Measurements from ENCODE around the gene FUOM. TPM values are rescaled to one million over a fixed set of nuclear protein-coding genes. Genes with fewer than 3 reads are reported as not detected.
A peak's percentile ranks its signal among the peaks of the same experiment; 100 is the strongest.

Gene FUOM
- total RNA-seq, 1 experiment from 2014 or later: 33.3 TPM

DNA sequence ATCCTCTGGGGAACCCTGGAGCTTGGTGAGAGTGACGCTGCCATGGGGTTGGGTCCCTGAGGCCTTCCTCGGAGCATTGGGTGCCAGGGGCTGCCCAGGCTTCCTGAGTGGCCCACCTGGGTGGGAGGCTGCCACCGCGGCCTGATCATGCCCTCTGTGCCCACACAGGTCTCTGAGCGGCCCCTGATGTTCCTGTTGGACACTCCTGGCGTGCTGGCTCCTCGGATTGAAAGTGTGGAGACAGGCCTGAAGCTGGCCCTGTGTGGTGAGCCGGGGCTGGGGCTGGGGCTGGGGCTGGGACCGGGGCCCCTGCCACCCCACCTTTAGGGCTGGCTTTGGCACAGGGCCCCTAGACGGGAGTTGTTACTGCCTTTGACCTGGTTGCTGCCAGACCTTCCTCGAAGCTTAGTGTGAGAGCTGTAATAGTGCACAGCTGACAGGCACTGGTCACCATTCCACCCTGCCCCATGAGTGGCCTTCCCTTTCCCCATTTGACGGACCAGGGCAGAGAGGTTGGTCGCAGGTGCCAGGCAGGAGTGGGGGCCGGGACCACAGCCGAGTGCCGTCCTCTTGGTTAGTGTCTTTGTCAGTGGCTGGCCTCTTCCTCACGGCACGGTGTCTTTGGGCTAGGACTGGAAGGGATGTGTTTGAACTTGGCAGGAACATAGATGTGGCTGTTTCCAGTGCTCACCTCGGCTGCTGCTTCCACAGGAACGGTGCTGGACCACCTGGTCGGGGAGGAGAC, 44.3 kb upstream of the FUOM start:
- no peaks in the 10 kb centered on the region for H3K9me2 ChIP-seq (replicated peaks; ENCODE audit: low read length)
- H3K79me2 ChIP-seq (ENCODE audit: low read length): peaks cover 54% of the 10 kb centered on the region
- POLR2A ChIA-PET (ENCODE audit: unreplicated experiment): no interaction called here
- H3K4me3 ChIP-seq (ENCODE audit: low read length): no peak overlapping the region
- no peak overlapping the region for H2AFZ ChIP-seq (ENCODE audit: low read length)
- no TSS peak for BruUV-seq (replicated peaks)
- peaks cover 9% of the 10 kb centered on the region for H3K4me1 ChIP-seq (ENCODE audit: insufficient read depth, low read length)
- peaks cover 17% of the 10 kb centered on the region for H3K36me3 ChIP-seq (ENCODE audit: low read depth, low read length)
- H3K27ac ChIP-seq (ENCODE audit: low read length): 0 out of 2 replicates have a peak overlapping the region, but pooled peaks have one; percentile 5
- no peak for TF ChIP-seq EZH2 (IDR thresholded peaks at IDR 0.05; ENCODE audit: low read length, unreplicated experiment)
- TF ChIP-seq, protein P1, sequence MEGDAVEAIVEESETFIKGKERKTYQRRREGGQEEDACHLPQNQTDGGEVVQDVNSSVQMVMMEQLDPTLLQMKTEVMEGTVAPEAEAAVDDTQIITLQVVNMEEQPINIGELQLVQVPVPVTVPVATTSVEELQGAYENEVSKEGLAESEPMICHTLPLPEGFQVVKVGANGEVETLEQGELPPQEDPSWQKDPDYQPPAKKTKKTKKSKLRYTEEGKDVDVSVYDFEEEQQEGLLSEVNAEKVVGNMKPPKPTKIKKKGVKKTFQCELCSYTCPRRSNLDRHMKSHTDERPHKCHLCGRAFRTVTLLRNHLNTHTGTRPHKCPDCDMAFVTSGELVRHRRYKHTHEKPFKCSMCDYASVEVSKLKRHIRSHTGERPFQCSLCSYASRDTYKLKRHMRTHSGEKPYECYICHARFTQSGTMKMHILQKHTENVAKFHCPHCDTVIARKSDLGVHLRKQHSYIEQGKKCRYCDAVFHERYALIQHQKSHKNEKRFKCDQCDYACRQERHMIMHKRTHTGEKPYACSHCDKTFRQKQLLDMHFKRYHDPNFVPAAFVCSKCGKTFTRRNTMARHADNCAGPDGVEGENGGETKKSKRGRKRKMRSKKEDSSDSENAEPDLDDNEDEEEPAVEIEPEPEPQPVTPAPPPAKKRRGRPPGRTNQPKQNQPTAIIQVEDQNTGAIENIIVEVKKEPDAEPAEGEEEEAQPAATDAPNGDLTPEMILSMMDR (conservative IDR thresholded peaks at IDR 0.05; ENCODE audit: low read depth, low read length): no peak
- no peak for TF ChIP-seq EZH2phosphoT487 (IDR thresholded peaks at IDR 0.05; ENCODE audit: borderline replicate concordance, low read length)
- no peaks in the 10 kb centered on the region for H3K27me3 ChIP-seq (ENCODE audit: low read length)
- H3K9me3 ChIP-seq (ENCODE audit: low read length): no peaks in the 10 kb centered on the region
- ATAC-seq: no peak
- H3F3A ChIP-seq (ENCODE audit: low read length, unreplicated experiment): no peaks in the 10 kb centered on the region
- no peak for DNase-seq
- no peak overlapping the region for H3K4me2 ChIP-seq (ENCODE audit: low read length)
- CTCF ChIA-PET: no interaction called here
- intact Hi-C loops (cut with micrococcal nuclease): no loop called here
- H4K20me1 ChIP-seq (ENCODE audit: low read length): peaks cover 7% of the 10 kb centered on the region; the same call in 1 of the 2 replicates
- H3K9ac ChIP-seq (ENCODE audit: low read length): no peak overlapping the region

DNA sequence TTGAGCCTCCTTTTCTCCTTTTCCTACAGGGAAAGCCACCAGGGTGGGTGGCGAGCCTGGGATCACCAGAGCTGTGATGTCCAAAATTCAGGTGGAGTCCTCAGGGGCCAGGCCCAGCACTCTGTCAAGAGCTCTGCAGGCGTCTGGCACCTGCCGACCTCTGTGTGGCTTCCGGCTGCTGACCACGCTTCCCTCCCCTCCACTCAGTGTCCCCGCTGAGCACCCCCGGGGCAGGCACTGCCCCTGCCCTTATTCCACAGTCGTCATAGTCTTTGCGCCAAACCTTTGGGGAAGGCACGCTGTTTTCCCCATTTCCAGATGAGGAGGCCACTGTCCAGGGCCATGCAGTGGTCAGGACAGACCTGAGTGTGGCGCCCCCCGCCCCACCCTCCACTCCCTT, 43.7 kb upstream of the FUOM start:
- Histone ChIP-seq H3K4me1 (ENCODE audit: insufficient read depth, low read length) (peaks cover 9% of the 10 kb centered on the region), H3K9me3 (ENCODE audit: low read length) (no peaks in the 10 kb centered on the region), H3K9me2 (replicated peaks; ENCODE audit: low read length) (no peaks in the 10 kb centered on the region), H3K9ac (ENCODE audit: low read length) (no peak overlapping the region), H3K36me3 (ENCODE audit: low read depth, low read length) (peaks cover 17% of the 10 kb centered on the region), H3K27me3 (ENCODE audit: low read length) (no peaks in the 10 kb centered on the region), H3K4me3 (ENCODE audit: low read length) (no peak overlapping the region), H2AFZ (ENCODE audit: low read length) (no peak overlapping the region), H3K27ac (ENCODE audit: low read length) (no peak overlapping the region), H4K20me1 (ENCODE audit: low read length) (peaks cover 7% of the 10 kb centered on the region; the same call in 1 of the 2 replicates), H3K79me2 (ENCODE audit: low read length) (peaks cover 49% of the 10 kb centered on the region), H3F3A (ENCODE audit: low read length, unreplicated experiment) (no peaks in the 10 kb centered on the region), H3K4me2 (ENCODE audit: low read length) (no peak overlapping the region)
- intact Hi-C loops (cut with micrococcal nuclease): no loop called here
- POLR2A ChIA-PET (ENCODE audit: unreplicated experiment): no interaction called here
- CTCF ChIA-PET: no interaction called here
- BruUV-seq (replicated peaks): no TSS peak
- no peak for DNase-seq
- TF ChIP-seq EZH2phosphoT487 (IDR thresholded peaks at IDR 0.05; ENCODE audit: borderline replicate concordance, low read length): no peak
- TF ChIP-seq, protein P1 (conservative IDR thresholded peaks at IDR 0.05; ENCODE audit: low read depth, low read length): no peak
- no peak for TF ChIP-seq EZH2 (IDR thresholded peaks at IDR 0.05; ENCODE audit: low read length, unreplicated experiment)
- no peak for ATAC-seq
